Endothelial cell of umbilical vein (primary cell): Measurements from ENCODE around the gene CYP2A6. TPM values are rescaled to one million over a fixed set of nuclear protein-coding genes. Genes with fewer than 3 reads are reported as not detected.
"Not testable (repeated sequence)": the region's sequence is repeated elsewhere in the genome, so short reads cannot be mapped to it uniquely, and the experiment has no call there.

Source experiments
- BruUV-seq: library from RNA; stranded (reverse); fragments of 400-500 nt; replicated peaks from 2 replicates; lab custom pipeline; 2021; lab: Mats Ljungman, UMichigan
- CTCF ChIA-PET: fragments of 300-600, 350-600 bp; sonication (Branson Sonifier 250); formaldehyde crosslinking; loops from one replicate; lab custom pipeline; 2021; ENCODE audit warnings: antibody characterized with exemption, inconsistent platforms; lab: Charles Lee
- POLR2A ChIA-PET: fragments of 300-600, 350-600 bp; sonication (Branson Sonifier 250); formaldehyde crosslinking; loops from one replicate; lab custom pipeline; 2021; ENCODE audit warnings: antibody characterized with exemption, inconsistent platforms; lab: Charles Lee
- DNase-seq: peaks from one replicate; pipeline ENCODE4 v3.0.0-alpha.2; 2011; ENCODE audit warnings: low read depth, low spot score
- FAIRE-seq: peaks from 2 replicates; lab custom pipeline; 2011; peaks lifted over from hg19 to GRCh38; lab: Jason Lieb, UNC
- H2AFZ ChIP-seq: 2 replicates; pipeline ENCODE4 v1.6.0; 2012; ENCODE audit warnings: low read depth, low read length, control low read depth, inconsistent platforms
- H3K27ac ChIP-seq: 2 replicates; pipeline ENCODE4 v1.5.1; 2011; ENCODE audit warnings: low read depth, mild to moderate bottlenecking, control low read depth, low read length, moderate library complexity; ENCODE audit not compliant: insufficient read depth
- H3K27me3 ChIP-seq, 2 experiments: 2 replicates each; pipeline versions ENCODE4 v1.6.0 to v1.6.1; 2011; ENCODE audit warnings: low read length in 2 of 2, mixed read lengths in 1 of 2; ENCODE audit not compliant: control insufficient read depth in 2 of 2, insufficient read depth in 2 of 2
- H3K36me3 ChIP-seq, 2 experiments: 2 replicates in 1 of 2; 3 replicates in 1 of 2; pipeline ENCODE4 v1.5.1; 2011; ENCODE audit warnings: low read length in 2 of 2, mild to moderate bottlenecking in 1 of 2, moderate library complexity in 1 of 2; ENCODE audit not compliant: control insufficient read depth in 2 of 2, insufficient read depth in 2 of 2; ENCODE audit errors: extremely low read depth in 1 of 2
- H3K4me1 ChIP-seq: 3 replicates; pipeline ENCODE4 v1.5.1; 2011; ENCODE audit warnings: mild to moderate bottlenecking, low read length; ENCODE audit not compliant: control insufficient read depth, insufficient read depth; ENCODE audit errors: extremely low read depth
- H3K4me2 ChIP-seq: 2 replicates; pipeline ENCODE4 v1.6.1; 2011; ENCODE audit warnings: low read length, control low read depth, mixed read lengths; ENCODE audit not compliant: insufficient read depth
- H3K4me3 ChIP-seq, 3 experiments: fragments of 200-600 bp in 1 of 3; sonication (generic), shearing (Covaris generic) in 1 of 3; replicated peaks in 1 of 3; 2 replicates each; pipeline ENCODE4 v1.5.1; 2011 to 2016; ENCODE audit warnings: control low read depth in 3 of 3, low read length in 3 of 3, mild to moderate bottlenecking in 2 of 3, inconsistent platforms in 1 of 3, low read depth in 1 of 3, moderate library complexity in 1 of 3; ENCODE audit not compliant: insufficient read depth in 1 of 3
- H3K79me2 ChIP-seq: 2 replicates; pipeline ENCODE4 v1.6.0; 2012; ENCODE audit warnings: low read length, inconsistent platforms; ENCODE audit not compliant: control insufficient read depth, insufficient read depth
- H3K9ac ChIP-seq: replicated peaks from 2 replicates; pipeline ENCODE3; 2011; ENCODE audit warnings: low read length, control low read depth; ENCODE audit not compliant: insufficient read depth; ENCODE audit errors: extremely low read depth
- H3K9me1 ChIP-seq: replicated peaks from 3 replicates; pipeline ENCODE4 v1.6.0; 2011; ENCODE audit warnings: mild to moderate bottlenecking, low read length; ENCODE audit not compliant: control insufficient read depth, insufficient read depth; ENCODE audit errors: extremely low read depth
- H3K9me3 ChIP-seq: replicated peaks from 2 replicates; pipeline ENCODE4 v1.5.1; 2012; ENCODE audit warnings: low read length, inconsistent platforms; ENCODE audit not compliant: control insufficient read depth, insufficient read depth
- H4K20me1 ChIP-seq: replicated peaks from 2 replicates; pipeline ENCODE3; 2011; ENCODE audit warnings: mild to moderate bottlenecking, low read length; ENCODE audit not compliant: control insufficient read depth, insufficient read depth; ENCODE audit errors: extremely low read depth
- FOS ChIP-seq: IDR thresholded peaks from 2 replicates; pipeline ENCODE4 v1.6.1; 2011; ENCODE audit warnings: mild to moderate bottlenecking, low read length, moderate library complexity, borderline replicate concordance; ENCODE audit not compliant: insufficient read depth
- POLR2AphosphoS5 ChIP-seq: IDR thresholded peaks from 2 replicates; pipeline ENCODE4 v1.6.1; 2012; ENCODE audit warnings: low read depth, mild to moderate bottlenecking, control low read depth, low read length, moderate library complexity; ENCODE audit not compliant: insufficient read depth
- dilution Hi-C: fragments of 300-500 bp; cut with MboI; formaldehyde crosslinking; loops from one replicate; pipeline ENCODE4 v1.15.0; 2019; ENCODE audit warnings: low sequenced_read_pairs; ENCODE audit not compliant: extremely low pct_ligation_motif_present
- intact Hi-C: fragments of 100-400 bp; cut with micrococcal nuclease; formaldehyde crosslinking; loops from one replicate; pipeline ENCODE4 v1.10.0; 2022
- polyA plus RNA-seq, 4 experiments: library from polyadenylated mRNA; depleted of rRNA in 3 of 4; stranded (reverse) in 3 of 4; unstranded in 1 of 4; fragments of >200 nt; gene quantifications; 2 replicates each; pipeline versions ENCODE4 v1.2.1 to v1.2.3, GENCODE V29; 2011 to 2012; ENCODE audit warnings: missing spikeins in 1 of 4
- total RNA-seq: library from RNA; stranded (reverse); gene quantifications from 2 replicates; pipeline ENCODE4 v1.2.3, GENCODE V29; 2021

Gene CYP2A6
- total and polyA plus RNA-seq, 2 donors (not counting 3 experiments of a cell fraction or from before 2014, with no cell fraction given) = not detected

DNA sequence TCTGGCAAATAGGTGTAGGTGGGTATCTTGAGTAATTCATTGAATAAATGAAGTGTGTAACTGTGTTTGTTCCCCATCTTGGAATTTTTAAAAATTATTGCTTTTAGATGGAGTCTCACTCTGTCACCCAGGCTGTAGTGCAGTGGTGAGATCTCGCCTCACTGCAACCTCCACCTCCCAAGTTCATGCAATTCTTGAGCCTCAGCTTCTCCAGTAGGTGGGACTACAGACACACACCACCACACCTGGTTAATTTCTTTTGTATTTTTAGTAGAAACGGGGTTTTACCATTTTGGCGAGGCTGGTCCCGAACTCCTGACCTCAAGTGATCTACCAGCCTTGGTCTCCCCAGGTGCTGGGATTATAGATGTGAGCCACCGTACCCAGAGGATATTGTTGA is 7.9 kb upstream of the CYP2A6 start:
- FAIRE-seq (no peak), DNase-seq (no peak)
- Histone ChIP-seq H3K9me1 (no peaks in the 10 kb centered on the region), H3K4me2 (no peak overlapping the region), H3K36me3 (no peaks in the 10 kb centered on the region), H3K4me1 (no peaks in the 10 kb centered on the region), H3K27ac (no peak overlapping the region), H3K4me3 (no peak overlapping the region), H2AFZ (no peak overlapping the region), H3K27me3 (peaks cover 2 to 4% of the 10 kb centered on the region in 2 experiments), H4K20me1 (no peaks in the 10 kb centered on the region), H3K79me2 (no peaks in the 10 kb centered on the region), H3K9ac (no peak overlapping the region), H3K9me3 (no peaks in the 10 kb centered on the region)
- POLR2A ChIA-PET = no interaction called here
- dilution Hi-C loops = no loop called here
- BruUV-seq = no TSS peak
- CTCF ChIA-PET = no interaction called here
- TF ChIP-seq FOS (no peak), POLR2AphosphoS5 (no peak)
- intact Hi-C loops = no loop called here

DNA sequence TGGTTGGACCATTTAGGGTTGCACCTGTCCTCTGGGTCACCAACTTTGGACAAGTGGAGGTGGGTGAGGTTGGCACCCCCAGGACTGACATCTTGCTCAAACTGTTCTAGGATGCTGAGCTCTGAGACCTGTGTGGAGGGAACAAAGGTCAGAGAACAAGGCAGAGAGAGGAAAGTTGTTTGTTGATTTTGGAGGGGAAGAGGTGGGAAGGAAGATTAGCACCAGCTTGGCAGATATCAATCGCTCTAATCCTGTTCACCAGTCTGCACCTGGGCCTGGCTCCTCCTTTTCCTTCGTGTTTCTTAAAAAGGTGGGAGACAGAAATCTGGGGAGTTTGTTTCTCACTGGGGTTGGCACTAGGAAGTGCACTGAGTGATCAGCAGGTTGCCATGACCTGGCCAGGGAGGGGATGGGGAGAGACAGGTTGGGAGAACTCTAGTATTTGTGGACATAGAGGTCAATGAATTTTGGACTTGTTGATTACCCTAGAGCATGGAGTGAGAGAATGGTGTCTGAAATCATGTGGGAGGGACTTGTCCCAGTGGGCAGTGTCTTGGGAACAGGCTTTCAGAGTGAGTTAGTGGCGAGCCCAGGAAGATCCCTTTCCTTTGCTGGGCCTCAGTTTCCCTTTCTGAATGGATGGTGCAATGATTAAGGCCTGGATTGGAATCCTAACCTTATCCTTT is 2.4 kb upstream of the CYP2A6 start:
- H3K9me3 ChIP-seq, H4K20me1 ChIP-seq, CTCF ChIA-PET, H3K9me1 ChIP-seq, BruUV-seq, H3K36me3 ChIP-seq, dilution Hi-C loops, H3K79me2 ChIP-seq, H3K27ac ChIP-seq, DNase-seq, H3K4me3 ChIP-seq, H3K9ac ChIP-seq, H3K4me1 ChIP-seq, intact Hi-C loops, H3K4me2 ChIP-seq, H2AFZ ChIP-seq, FAIRE-seq, H3K27me3 ChIP-seq, POLR2A ChIA-PET: not testable (repeated sequence)

DNA sequence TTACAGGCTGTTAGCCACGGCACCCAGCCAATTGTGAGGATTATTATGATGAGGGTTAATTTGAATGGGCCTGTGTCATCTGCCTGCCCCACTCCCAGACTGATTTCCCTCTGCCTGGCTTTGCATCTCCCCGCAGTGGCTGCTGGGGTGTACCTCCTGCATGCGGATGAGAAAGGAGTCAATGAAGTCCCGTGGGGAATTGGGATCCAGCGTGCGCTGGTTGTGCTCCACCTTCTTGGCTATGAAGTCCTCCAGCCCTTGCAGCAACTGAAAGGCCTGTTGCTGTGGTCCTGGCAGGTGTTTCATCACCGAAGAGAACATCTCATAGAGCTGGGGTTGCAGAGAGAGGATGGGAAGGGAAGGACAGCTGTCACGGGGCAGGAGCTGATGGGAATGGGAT is 3.5 kb downstream of the CYP2A6 start:
- H3K27me3 ChIP-seq, CTCF ChIA-PET, H3K9me1 ChIP-seq, H3K27ac ChIP-seq, intact Hi-C loops, H4K20me1 ChIP-seq, dilution Hi-C loops, POLR2A ChIA-PET, H3K9me3 ChIP-seq, DNase-seq, H3K79me2 ChIP-seq, BruUV-seq, H2AFZ ChIP-seq, H3K4me1 ChIP-seq, H3K36me3 ChIP-seq, H3K4me2 ChIP-seq, H3K9ac ChIP-seq, FAIRE-seq, H3K4me3 ChIP-seq: not testable (repeated sequence)

DNA sequence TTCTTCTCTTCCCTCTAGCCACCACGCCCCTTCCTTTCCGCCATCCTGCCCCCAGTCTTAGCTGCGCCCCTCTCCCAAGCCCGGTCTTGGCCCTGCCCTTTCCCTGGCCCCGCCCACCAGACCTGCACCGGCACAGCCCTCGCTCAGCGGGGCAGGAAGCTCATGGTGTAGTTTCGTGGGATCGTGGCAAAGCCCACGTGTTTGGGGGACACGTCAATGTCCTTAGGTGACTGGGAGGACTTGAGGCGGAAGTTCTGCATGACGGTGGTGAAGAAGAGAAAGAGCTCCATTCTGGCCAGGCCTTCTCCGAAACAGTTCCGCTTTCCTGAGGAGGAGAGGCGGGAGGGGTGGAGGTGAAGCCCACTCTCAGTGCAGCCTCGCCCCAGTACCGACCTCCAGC is 6.6 kb downstream of the CYP2A6 start:
- H2AFZ ChIP-seq, H3K9me3 ChIP-seq, dilution Hi-C loops, H3K79me2 ChIP-seq, H3K36me3 ChIP-seq, H3K4me2 ChIP-seq, DNase-seq, CTCF ChIA-PET, H4K20me1 ChIP-seq, BruUV-seq, FAIRE-seq, POLR2A ChIA-PET, H3K9me1 ChIP-seq, H3K9ac ChIP-seq, H3K4me1 ChIP-seq, H3K27ac ChIP-seq, intact Hi-C loops, H3K4me3 ChIP-seq, H3K27me3 ChIP-seq: not testable (repeated sequence)
